GM19324 (cell line): Measurements from ENCODE around the gene IMMP2L.
"Not testable (repeated sequence)": the region's sequence is repeated elsewhere in the genome, so short reads cannot be mapped to it uniquely, and the experiment has no call there.

ENCODE experiments used
- ATAC-seq: cut with Tn5 transposase; IDR thresholded peaks from one replicate; pipeline ENCODE4 v1.9.1; 2021; ENCODE audit warnings: mild to moderate bottlenecking, moderate library complexity; ENCODE audit not compliant: unreplicated experiment, low FRiP score

Gene IMMP2L

DNA sequence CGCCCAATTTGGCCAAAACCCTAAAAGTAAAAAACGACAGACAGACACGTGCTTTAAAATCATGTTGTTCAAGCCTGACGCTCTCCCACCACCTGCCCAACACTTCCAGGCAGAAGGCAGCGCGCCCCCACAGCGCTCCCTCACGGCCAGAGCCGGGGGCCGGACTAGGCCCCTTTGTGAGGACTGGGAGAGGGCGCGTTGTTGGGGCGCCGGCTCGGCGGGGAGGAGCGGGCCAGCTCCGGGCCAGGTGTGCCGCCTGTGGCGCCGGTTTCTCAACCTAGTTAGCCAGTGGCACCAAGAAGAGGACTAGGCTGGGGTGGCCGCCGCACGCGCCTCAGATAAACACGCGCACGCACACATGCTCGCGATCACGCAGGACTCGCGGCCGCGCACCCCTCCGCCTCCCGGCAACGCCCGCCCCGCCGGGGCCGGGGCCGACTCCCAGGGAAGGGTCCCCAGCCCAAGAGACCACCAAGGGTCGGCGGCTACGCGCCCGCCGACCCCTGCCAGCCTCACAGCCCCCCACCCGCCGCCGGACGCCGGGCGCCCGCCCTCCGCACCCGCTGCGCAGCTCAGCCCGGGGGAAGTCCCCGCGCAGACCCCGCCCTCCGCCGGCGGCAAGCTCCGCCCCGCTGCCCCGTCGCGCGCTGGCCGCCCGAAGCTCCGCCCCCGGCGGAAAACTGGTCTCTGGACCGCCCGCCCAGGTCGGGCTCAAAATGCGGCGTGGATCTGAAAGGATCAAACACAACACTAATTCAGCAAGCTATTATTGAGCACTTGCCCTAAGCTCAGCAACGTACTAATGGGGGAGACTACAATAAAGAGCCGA, at the start of gene IMMP2L:
Gene IMMP2L (minus strand): TSS at position 589 of the 829 bp plus-strand sequence.
- peak; percentile 90 for ATAC-seq

- ATAC-seq, result not testable (repeated sequence)
These were observed 47.4 kb upstream of the IMMP2L start for GRCh38 chr7:111609483-111610254.

DNA sequence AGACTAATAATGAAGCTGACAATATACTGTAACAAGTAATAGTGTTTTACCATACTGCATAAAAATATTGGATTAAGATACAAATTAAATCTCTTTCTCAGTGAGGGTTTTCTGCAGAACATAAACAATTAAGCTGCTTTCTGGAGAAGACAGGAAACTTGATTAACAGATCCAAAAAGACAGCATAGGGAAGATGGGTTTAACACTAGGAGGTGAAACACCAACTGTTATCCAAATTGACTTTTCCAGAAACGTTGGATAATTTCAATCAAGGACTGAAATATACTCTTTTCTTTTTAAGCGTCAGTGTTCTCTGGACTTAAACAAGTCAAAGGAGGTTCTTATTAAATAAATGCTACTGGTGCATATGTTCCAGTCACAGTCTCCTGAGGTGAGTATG, 45.3 kb upstream of the IMMP2L start:
- ATAC-seq, result no peak

DNA sequence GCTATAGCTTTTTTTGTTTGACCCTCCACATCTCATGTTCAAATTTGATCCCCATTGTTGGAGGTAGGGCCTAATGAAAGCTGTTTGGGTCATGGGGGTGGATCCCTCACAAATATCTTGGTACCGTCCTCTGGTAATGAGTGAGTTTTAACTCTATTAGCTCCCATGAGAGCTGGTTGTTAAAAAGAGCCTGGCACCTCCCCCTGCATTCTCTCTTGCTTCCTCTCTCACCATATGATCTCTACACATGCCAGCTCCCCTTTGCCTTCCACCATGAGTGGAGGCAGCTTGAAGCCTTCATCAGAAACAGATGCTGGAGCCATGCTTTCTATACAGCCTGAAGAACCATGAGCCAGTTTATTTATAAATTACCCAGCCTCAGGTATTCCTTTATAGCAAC, 43.0 kb upstream of the IMMP2L start:
- no peak for ATAC-seq

DNA sequence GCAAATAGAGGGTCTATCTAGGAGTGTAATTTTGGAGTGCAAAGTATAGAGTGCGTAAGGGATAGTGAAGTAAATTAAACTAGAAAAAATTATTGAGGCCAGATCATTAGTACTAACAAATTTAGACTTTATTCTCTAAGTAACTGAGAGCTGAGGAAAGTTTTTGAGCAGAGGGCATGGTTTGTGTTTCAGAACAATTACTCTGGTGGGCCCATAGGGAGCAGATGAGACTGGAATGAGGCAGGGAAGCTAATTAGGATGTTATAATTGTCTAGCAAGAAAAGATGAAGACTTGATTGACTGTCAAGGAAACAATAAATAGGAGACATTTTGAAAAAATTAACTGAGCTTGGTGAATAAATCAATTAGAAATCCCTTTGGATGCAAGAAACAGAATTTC, 37.8 kb upstream of the IMMP2L start:
- no peak for ATAC-seq

GRCh38 chr7:111595780-111596179, 33.5 kb upstream of the IMMP2L start:
- no peak for ATAC-seq

- no peak for ATAC-seq
These were observed 32.3 kb upstream of the IMMP2L start for GRCh38 chr7:111594602-111595001.

DNA sequence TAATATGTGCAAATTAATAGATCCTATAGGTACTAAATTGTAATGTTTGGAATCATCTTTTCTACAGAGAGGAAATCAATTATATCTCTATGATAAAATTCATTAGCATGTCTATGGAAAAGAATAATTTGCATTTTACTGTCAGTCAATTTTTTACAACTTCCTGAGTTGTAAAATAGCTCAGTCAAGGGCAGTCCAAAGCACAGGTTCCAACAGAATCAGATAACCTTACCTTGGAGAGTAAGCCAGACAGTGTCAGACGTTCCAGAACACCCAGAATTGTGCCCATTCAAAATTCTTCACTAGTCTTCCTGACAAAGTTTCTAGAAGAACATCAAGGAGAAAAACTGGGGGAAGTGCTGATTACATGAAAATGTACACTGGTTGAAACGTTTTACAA, 31.1 kb upstream of the IMMP2L start:
- no peak for ATAC-seq

DNA sequence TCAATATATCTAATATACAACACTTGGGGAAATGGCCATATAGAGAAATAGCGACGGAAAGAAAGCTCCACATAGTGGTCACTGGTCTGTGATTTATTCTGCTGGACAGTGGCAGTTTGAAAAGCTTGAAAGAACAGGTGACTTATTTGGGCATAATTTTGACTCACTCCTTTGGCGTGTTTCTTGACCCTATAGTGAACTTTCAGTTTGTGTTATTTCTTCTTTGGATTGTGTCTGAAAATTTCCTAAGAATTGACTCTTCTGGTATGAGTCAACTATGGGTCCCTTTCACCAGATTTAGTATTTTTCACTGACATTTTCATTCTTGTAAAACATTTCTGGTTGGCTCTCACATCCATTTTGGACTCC, 25.8 kb upstream of the IMMP2L start:
- no peak for ATAC-seq

GRCh38 chr7:111587410-111588064, 25.2 kb upstream of the IMMP2L start:
- ATAC-seq, result no peak

DNA sequence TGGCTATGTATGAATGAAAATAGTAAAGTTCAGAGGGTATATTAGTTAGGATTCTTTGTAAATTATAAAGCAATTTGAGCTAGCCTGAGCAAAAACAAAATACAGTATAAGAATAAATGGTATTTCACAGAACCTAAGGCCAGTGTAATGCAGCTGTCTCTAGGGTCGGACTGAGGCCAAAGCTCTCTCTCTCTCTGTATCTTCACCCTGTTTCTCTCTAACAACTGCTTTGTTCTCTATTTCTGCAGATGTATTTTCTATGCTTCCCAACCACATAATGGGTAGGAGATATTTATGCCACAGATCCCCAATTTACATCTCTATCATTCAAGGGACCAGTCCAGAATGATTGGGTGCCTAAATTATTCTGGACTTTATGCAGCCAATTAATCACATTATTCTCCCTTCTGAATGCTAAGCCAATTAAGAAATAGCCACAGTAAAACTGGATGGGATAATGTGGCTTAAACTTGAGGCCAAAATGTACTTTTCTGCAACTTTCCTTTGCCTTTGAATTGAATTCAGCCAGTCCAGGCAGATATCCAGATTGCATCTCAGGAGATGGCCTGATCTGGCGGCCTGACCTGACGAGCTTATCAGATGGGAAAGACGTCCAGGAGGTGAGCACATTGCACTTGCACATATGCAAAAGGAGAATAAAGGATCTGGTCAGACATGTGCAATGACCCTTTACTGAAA, 24.6 kb upstream of the IMMP2L start:
- no peak for ATAC-seq

GRCh38 chr7:111581784-111582488, 19.6 kb upstream of the IMMP2L start:
- ATAC-seq, result not testable (repeated sequence)

DNA sequence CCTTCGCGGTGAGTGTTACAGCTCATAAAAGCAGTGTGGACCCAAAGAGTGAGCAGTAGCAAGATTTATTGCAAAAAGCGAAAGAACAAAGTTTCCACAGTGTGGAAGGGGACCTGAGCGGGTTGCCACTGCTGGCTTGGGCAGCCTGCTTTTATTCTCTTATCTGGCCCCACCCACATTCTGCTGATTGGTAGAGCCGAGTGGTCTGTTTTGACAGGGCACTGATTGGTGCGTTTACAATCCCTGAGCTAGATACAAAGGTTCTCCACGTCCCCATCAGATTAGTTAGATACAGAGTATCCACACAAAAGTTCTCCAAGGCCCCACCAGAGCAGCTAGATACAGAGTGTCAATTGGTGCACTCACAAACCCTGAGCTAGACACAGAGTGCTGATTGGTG, 18.9 kb upstream of the IMMP2L start:
- not testable (repeated sequence) for ATAC-seq

GRCh38 chr7:111578754-111579153, 16.5 kb upstream of the IMMP2L start:
- ATAC-seq, result no peak

- ATAC-seq, result no peak
These were observed 9.4 kb upstream of the IMMP2L start for GRCh38 chr7:111571720-111572119.

DNA sequence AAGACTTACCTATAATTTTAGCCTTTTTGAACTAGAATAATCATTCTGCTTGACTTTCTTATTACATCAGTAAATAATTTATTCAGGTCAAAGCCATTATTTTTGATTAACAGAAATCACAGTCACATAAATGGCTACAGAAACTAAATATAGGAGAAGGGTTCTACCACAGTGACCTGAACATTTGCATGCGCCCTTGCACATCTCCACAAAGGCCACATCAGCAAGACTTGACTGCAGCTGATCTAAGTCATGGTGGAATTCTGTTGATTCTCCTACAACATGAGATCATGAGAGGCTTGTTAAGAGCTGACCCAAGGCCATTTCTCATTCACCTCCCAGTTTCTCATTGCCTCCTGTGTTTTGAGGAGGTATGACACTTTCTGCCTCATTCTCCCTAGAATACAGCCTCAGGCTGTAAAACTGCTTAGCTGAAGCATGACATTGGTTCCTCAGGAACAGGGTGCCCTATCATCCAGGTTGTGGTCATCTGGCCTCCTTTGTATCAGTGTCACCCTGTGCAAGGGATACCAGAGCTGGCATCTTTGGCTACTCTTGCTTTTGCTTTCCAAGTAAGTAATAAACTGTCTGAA, 6.7 kb upstream of the IMMP2L start:
- peak; percentile 76 for ATAC-seq

- ATAC-seq, result no peak
These were observed 6.1 kb upstream of the IMMP2L start for GRCh38 chr7:111568419-111568818.

DNA sequence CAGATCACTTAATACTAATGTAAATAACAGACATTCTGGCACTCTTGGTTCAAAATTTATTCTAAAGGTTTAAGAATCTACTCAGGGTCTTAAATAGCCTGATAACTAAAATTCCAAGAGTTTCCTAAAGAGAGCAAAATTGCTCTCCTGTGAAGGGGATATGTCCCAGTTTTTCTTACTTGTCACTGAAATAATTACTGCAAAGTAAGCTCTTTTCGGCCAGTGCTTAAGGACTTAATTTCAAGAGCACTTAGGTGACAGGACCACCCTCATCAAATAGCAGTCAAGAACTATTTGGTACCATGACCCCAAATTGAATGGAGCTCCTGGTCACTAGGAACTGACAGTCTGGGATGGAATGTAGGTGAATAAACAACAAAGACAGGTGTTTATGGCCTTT, 1.8 kb upstream of the IMMP2L start:
- no peak for ATAC-seq

- no peak for ATAC-seq
These were observed 713 bp downstream of the IMMP2L start for GRCh38 chr7:111561654-111561903.
